HCT116 (cell line): ENCODE measurements around the gene OSBP2. TPM values are rescaled to one million over a fixed set of nuclear protein-coding genes. Genes with fewer than 3 reads are reported as not detected.

Source experiments
- ATAC-seq: fragments of 200-7000 bp; cut with Tn5 transposase; 2 replicates; pipeline ENCODE4 v1.9.1; 2020; ENCODE audit warnings: mild to moderate bottlenecking, moderate library complexity
- BruUV-seq: library from RNA; stranded (reverse); fragments of 400-500 nt; replicated peaks from 2 replicates; lab custom pipeline; 2021; lab: Mats Ljungman, UMichigan
- CTCF ChIA-PET: fragments of 300-600 bp; sonication (Branson Sonifier 250); formaldehyde crosslinking; loops from one replicate; lab custom pipeline; 2021; ENCODE audit warnings: antibody characterized with exemption; lab: Charles Lee
- POLR2A ChIA-PET: fragments of 300-600, 350-600 bp; sonication (Branson Sonifier 250); formaldehyde crosslinking; loops from one replicate; lab custom pipeline; 2021; ENCODE audit warnings: antibody characterized with exemption; lab: Charles Lee
- RAD21 ChIA-PET, 2 experiments: fragments of 300-600 bp; sonication (Branson Sonifier 250); formaldehyde crosslinking; loops; one replicate each; lab custom pipeline; 2023; ENCODE audit warnings: low total read pairs in 2 of 2; ENCODE audit not compliant: uncharacterized antibody in 2 of 2, unreplicated experiment in 2 of 2, low non-redundant PET in 1 of 2; lab: Charles Lee
- DNase-seq: peaks from one replicate; pipeline ENCODE4 v3.0.0-alpha.2; 2010; ENCODE audit warnings: low read depth, low spot score
- H2AFZ ChIP-seq: fragments of 200-600 bp; shearing (Covaris generic), sonication (generic); 2 replicates; pipeline ENCODE4 v1.6.1; 2017; ENCODE audit warnings: low read depth, mixed run types, mixed read lengths, antibody characterized with exemption, low read length; ENCODE audit not compliant: poor library complexity, severe bottlenecking
- H3K27ac ChIP-seq: 2 replicates; pipeline ENCODE4 v1.5.1; 2012; ENCODE audit warnings: low read depth, low read length
- H3K27me3 ChIP-seq: fragments of 200-600 bp; sonication (generic); 2 replicates; pipeline ENCODE4 v1.6.1; 2016; ENCODE audit warnings: mixed run types, low read length, mixed read lengths; ENCODE audit not compliant: insufficient read depth
- H3K36me3 ChIP-seq, 2 experiments: fragments of 200-500 bp in 1 of 2; fragments of 200-600 bp in 1 of 2; sonication (Bioruptor generic) in 1 of 2; sonication (generic) in 1 of 2; 2 replicates each; pipeline versions ENCODE4 v1.5.1 to v1.6.1; 2014 to 2016; ENCODE audit warnings: low read length in 2 of 2, inconsistent platforms in 1 of 2, mixed read lengths in 1 of 2, mixed run types in 1 of 2; ENCODE audit not compliant: insufficient read depth in 2 of 2, control insufficient read depth in 1 of 2
- H3K4me1 ChIP-seq, 2 experiments: fragments of 200-600 bp in 1 of 2; sonication (generic) in 1 of 2; 2 replicates each; pipeline versions ENCODE4 v1.5.1 to v1.6.1; 2012 to 2017; ENCODE audit warnings: low read length in 2 of 2, inconsistent platforms in 1 of 2, mild to moderate bottlenecking in 1 of 2, mixed read lengths in 1 of 2, mixed run types in 1 of 2, moderate library complexity in 1 of 2; ENCODE audit not compliant: insufficient read depth in 2 of 2, control insufficient read depth in 1 of 2
- H3K4me2 ChIP-seq: fragments of 200-600 bp; sonication (generic); 2 replicates; pipeline ENCODE4 v1.6.1; 2017; ENCODE audit warnings: mixed run types, low read length, mixed read lengths
- H3K4me3 ChIP-seq, 2 experiments: fragments of 200-600 bp in 1 of 2; sonication (generic) in 1 of 2; replicated peaks in 1 of 2; 2 replicates each; pipeline ENCODE4 v1.5.1; 2011 to 2016; ENCODE audit warnings: low read length in 2 of 2, control low read depth in 1 of 2, low read depth in 1 of 2, mild to moderate bottlenecking in 1 of 2, mixed read lengths in 1 of 2, mixed run types in 1 of 2
- H3K79me2 ChIP-seq: fragments of 200-600 bp; sonication (generic); 2 replicates; pipeline ENCODE4 v1.6.1; 2017; ENCODE audit warnings: mild to moderate bottlenecking, mixed run types, low read length, moderate library complexity, mixed read lengths; ENCODE audit not compliant: insufficient read depth
- H3K9ac ChIP-seq: fragments of 200-600 bp; sonication (generic); 2 replicates; pipeline ENCODE4 v1.6.1; 2016; ENCODE audit warnings: low read length, mixed read lengths
- H3K9me2 ChIP-seq: fragments of 200-600 bp; sonication (generic), shearing (Covaris generic); 2 replicates; pipeline ENCODE4 v1.6.1; 2017; ENCODE audit warnings: mixed run types, mild to moderate bottlenecking, moderate library complexity; ENCODE audit not compliant: insufficient read depth
- H3K9me3 ChIP-seq, 2 experiments: fragments of 200-500 bp in 1 of 2; fragments of 200-600 bp in 1 of 2; sonication (Bioruptor generic) in 1 of 2; sonication (generic) in 1 of 2; 2 replicates each; pipeline ENCODE4 v1.6.1; 2014 to 2017; ENCODE audit warnings: low read length in 2 of 2, mixed read lengths in 2 of 2, inconsistent platforms in 1 of 2, low read depth in 1 of 2, mild to moderate bottlenecking in 1 of 2, mixed run types in 1 of 2, moderate library complexity in 1 of 2; ENCODE audit not compliant: control insufficient read depth in 1 of 2, insufficient read depth in 1 of 2
- H4K20me1 ChIP-seq: fragments of 200-600 bp; sonication (generic), shearing (Covaris generic); 2 replicates; pipeline ENCODE4 v1.6.1; 2017; ENCODE audit warnings: mixed run types, mild to moderate bottlenecking, moderate library complexity; ENCODE audit not compliant: insufficient read depth
- CBX3 ChIP-seq: IDR thresholded peaks from 2 replicates; pipeline ENCODE4 v1.6.1; 2012; ENCODE audit warnings: low read depth
- CEBPB ChIP-seq: IDR thresholded peaks from 2 replicates; pipeline ENCODE4 v1.6.1; 2012; ENCODE audit warnings: low read depth
- ELF1 ChIP-seq: IDR thresholded peaks from 2 replicates; pipeline ENCODE4 v1.6.1; 2012; ENCODE audit warnings: low read depth, borderline replicate concordance
- EZH2phosphoT487 ChIP-seq: fragments of 200-600 bp; IDR thresholded peaks from 2 replicates; pipeline ENCODE4 v1.6.1; 2018; ENCODE audit warnings: antibody characterized with exemption, borderline replicate concordance
- MAX ChIP-seq: IDR thresholded peaks from 2 replicates; pipeline ENCODE4 v1.6.1; 2012
- POLR2A ChIP-seq: IDR thresholded peaks from 2 replicates; pipeline ENCODE4 v1.7.0; 2011; ENCODE audit warnings: borderline replicate concordance; ENCODE audit not compliant: insufficient read depth, insufficient read length; ENCODE audit errors: extremely low read depth
- POLR2AphosphoS5 ChIP-seq: IDR thresholded peaks from 2 replicates; pipeline ENCODE4 v1.6.1; 2011; ENCODE audit warnings: mild to moderate bottlenecking, low read depth, low read length, moderate library complexity
- RAD21 ChIP-seq: IDR thresholded peaks from 2 replicates; pipeline ENCODE4 v1.6.1; 2012; ENCODE audit warnings: low read depth, mild to moderate bottlenecking
- SIN3A ChIP-seq: IDR thresholded peaks from 2 replicates; pipeline ENCODE4 v1.6.1; 2012; ENCODE audit warnings: low read depth
- SP1 ChIP-seq: IDR thresholded peaks from 2 replicates; pipeline ENCODE4 v1.6.1; 2012; ENCODE audit warnings: low read depth
- SRF ChIP-seq: IDR thresholded peaks from 2 replicates; pipeline ENCODE4 v1.6.1; 2012; ENCODE audit warnings: low read depth
- ZBTB33 ChIP-seq: IDR thresholded peaks from 2 replicates; pipeline ENCODE4 v1.6.1; 2011; ENCODE audit warnings: mild to moderate bottlenecking, low read length, moderate library complexity; ENCODE audit not compliant: insufficient replicate concordance; ENCODE audit errors: extremely low read depth
- ZNF274 ChIP-seq: fragments of 200-500 bp; sonication (Bioruptor generic); IDR thresholded peaks from 2 replicates; pipeline ENCODE4 v1.6.1; 2014; ENCODE audit warnings: mild to moderate bottlenecking, low read depth, low read length, inconsistent platforms
- intact Hi-C: fragments of 100-400 bp; cut with micrococcal nuclease; formaldehyde crosslinking; loops from 2 replicates; pipeline ENCODE4 v1.10.0; 2022
- total RNA-seq: library from RNA; stranded (reverse); gene quantifications from one replicate; pipeline ENCODE4 v1.2.1, GENCODE V29; 2021; ENCODE audit not compliant: unreplicated experiment
- TF ChIP-seq, protein P1 (sequence below): IDR thresholded peaks from 2 replicates; pipeline ENCODE4 v1.6.1; 2012

The OSBP2 gene
- total RNA-seq, 1 experiment from 2014 or later: 12.9 TPM

- no peak for TF ChIP-seq SIN3A
- no peak for TF ChIP-seq ZNF274
- TF ChIP-seq CBX3: no peak
- no peak for TF ChIP-seq SRF
- no peak for TF ChIP-seq ZBTB33
- TF ChIP-seq MAX: no peak
- TF ChIP-seq SP1: no peak
- no peak for TF ChIP-seq RAD21
- no peak for TF ChIP-seq ELF1
- TF ChIP-seq EZH2phosphoT487: no peak
- no peak for TF ChIP-seq POLR2AphosphoS5
- no peak for TF ChIP-seq CEBPB
- TF ChIP-seq POLR2A: no peak
- TF ChIP-seq, protein P1, sequence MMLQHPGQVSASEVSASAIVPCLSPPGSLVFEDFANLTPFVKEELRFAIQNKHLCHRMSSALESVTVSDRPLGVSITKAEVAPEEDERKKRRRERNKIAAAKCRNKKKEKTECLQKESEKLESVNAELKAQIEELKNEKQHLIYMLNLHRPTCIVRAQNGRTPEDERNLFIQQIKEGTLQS: no peak
- POLR2A ChIA-PET: no interaction called here
Measured at GRCh38 chr22:30813936-30814335, 119.3 kb downstream of the OSBP2 start.

More at GRCh38 chr22:30813936-30814335, 119.3 kb downstream of the OSBP2 start:
- Histone ChIP-seq H3K4me3 (no peak overlapping the region), H3K36me3 (no peaks in the 10 kb centered on the region), H3K9me2 (no peaks in the 10 kb centered on the region), H3K4me2 (no peak overlapping the region), H3K9me3 (no peaks in the 10 kb centered on the region), H3K4me1 (peaks cover 0 to 24% of the 10 kb centered on the region in 2 experiments; a peak in 1 of 4 replicates), H2AFZ (no peak overlapping the region), H3K27me3 (no peaks in the 10 kb centered on the region), H3K9ac (no peak overlapping the region), H3K27ac (no peak overlapping the region), H3K79me2 (no peaks in the 10 kb centered on the region), H4K20me1 (no peaks in the 10 kb centered on the region)
- ATAC-seq (no peak), DNase-seq (no peak)
- ChIA-PET RAD21 (no interaction called here), CTCF (interaction anchor here (0.8 kb wide), 1 partner anchor 10 kb away, joined by 3 read pairs; no protein-coding TSS in a partner anchor)
- intact Hi-C loops: no loop called here
- BruUV-seq: no TSS peak
